GM18951 (cell line): ENCODE data around the gene OR10W1.

Experiments
- POLR2A ChIP-seq: IDR thresholded peaks from 4 replicates; pipeline ENCODE4 v1.6.1; 2011; ENCODE audit warnings: mild to moderate bottlenecking; ENCODE audit not compliant: insufficient read length, insufficient read depth; ENCODE audit errors: extremely low read depth
- in situ Hi-C: fragments of 300-500 bp; cut with MboI; formaldehyde crosslinking; loops from one replicate; pipeline ENCODE4 v1.12.0; 2022; ENCODE audit warnings: low sequenced_read_pairs, mixed read lengths, inconsistent platforms; ENCODE audit not compliant: unreplicated experiment

Gene OR10W1, protein sequence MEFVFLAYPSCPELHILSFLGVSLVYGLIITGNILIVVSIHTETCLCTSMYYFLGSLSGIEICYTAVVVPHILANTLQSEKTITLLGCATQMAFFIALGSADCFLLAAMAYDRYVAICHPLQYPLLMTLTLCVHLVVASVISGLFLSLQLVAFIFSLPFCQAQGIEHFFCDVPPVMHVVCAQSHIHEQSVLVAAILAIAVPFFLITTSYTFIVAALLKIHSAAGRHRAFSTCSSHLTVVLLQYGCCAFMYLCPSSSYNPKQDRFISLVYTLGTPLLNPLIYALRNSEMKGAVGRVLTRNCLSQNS

DNA sequence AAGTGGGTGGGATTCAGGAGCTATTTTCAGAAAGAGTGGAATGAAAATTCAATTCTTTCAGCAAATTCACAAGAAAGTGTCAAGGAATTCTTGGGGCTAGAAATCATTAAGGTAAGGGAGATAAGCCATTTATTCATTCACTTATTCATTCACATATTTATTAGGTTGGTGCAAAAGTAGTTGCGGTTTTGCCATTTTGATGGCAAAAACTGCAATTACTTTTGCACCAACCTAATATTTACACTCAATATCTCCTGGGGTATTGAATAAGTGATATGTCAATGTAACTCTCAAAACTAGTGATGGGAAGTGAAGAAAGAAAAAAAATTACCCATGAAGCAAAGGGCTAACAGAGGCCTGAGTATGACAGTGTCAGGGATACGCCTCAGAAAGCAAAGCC, at the start of gene OR10W1:
OR10W1 (minus strand) TSS at position 119 of the 400 bp plus-strand sequence. CDS start 402 bp downstream, outside the sequence.
- in situ Hi-C loops = no loop called here
- no peak for TF ChIP-seq POLR2A

DNA sequence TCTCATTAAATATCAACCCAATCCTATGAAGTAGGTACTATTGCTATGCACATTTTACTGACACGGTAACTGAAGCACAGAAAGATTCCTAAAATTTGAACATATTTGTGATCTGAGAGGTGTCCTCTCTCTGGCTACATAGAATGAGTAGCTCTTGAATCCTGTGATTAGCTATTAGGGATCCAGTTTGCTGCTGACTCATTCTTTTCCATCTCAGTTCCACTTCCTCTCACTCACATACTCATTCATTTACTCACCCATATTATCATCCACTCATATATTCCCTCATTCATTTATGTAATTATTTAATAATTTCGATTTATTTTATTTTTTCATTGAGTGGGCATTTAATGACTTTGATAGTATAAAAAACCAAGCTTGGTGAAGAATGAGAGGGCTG, 48.1 kb upstream of the OR10W1 start:
- no peak for TF ChIP-seq POLR2A
- in situ Hi-C loops = no loop called here

- in situ Hi-C loops = no loop called here
These were observed 33.5 kb upstream of the OR10W1 start for GRCh38 chr11:58301576-58301975.

GRCh38 chr11:58292017-58292416, 24.0 kb upstream of the OR10W1 start:
- TF ChIP-seq POLR2A = no peak
- in situ Hi-C loops = no loop called here

More at GRCh38 chr11:58301576-58301975, 33.5 kb upstream of the OR10W1 start:
- TF ChIP-seq POLR2A = no peak

DNA sequence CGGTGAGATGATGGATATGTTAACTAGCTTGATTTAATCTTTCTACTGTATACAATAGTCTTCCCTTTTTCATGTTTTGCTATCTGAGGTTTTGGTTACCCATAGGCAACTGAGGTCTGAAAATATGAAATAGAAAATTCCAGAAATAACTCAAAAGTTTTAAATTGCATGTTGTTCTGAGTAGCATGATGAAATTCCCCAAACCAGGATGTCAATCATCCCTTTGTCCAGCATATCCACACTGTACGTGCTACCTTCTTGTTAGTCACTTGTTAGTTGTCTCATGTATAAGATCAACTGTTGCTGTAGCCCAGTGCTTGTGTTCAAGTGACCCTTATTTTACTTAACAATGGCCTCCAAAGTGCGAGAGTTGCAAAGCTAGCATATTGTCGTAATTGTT, 21.2 kb upstream of the OR10W1 start:
- in situ Hi-C loops = no loop called here
- TF ChIP-seq POLR2A = no peak

DNA sequence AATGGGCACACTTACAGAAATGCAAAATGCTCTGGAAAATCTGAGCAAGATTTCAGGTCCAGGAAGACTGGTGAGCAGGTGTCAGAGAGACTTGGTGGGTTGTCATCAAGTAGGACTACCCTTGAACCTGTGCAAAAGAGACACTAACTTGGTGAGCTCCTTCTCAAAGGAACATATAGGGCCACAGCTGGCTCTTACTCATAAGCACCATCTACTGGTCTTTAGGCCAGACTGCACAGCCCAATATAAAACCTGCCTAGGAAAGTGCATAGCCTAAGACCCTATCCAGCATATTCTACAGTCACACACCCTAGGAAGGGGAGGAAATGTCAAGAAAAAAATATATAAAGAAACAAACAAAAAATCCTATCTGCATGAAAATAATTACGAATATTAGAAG, 18.2 kb upstream of the OR10W1 start:
- in situ Hi-C loops = no loop called here
- TF ChIP-seq POLR2A = no peak

DNA sequence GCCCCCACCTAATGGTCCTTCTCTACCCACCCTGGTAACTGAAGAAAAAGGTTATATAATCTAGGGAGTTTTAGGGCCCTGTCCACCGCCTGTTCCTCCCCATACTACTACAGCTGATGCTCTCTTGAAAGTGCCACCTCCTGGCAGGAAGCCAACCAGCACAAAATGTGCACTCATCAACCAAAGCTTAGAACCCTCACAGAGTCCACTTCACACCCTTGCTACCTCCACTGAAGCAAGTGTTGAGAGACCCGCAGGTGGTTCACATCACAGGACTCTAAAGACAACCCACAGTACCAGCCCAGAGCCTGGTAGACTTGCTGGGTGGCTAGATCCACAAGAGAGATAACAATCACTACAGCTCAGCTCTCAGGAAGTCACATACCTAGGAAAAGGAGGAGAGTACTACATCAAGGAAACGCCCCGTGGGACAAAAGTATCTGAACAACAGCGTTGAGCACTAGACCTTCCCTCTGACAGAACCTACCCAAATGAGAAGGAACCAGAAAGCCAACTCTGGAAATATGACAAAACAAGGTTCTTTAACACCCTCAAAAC, 17.5 kb upstream of the OR10W1 start:
- in situ Hi-C loops = no loop called here
- TF ChIP-seq POLR2A = no peak

GRCh38 chr11:58276151-58276550, 8.1 kb upstream of the OR10W1 start:
- no peak for TF ChIP-seq POLR2A
- in situ Hi-C loops = no loop called here

DNA sequence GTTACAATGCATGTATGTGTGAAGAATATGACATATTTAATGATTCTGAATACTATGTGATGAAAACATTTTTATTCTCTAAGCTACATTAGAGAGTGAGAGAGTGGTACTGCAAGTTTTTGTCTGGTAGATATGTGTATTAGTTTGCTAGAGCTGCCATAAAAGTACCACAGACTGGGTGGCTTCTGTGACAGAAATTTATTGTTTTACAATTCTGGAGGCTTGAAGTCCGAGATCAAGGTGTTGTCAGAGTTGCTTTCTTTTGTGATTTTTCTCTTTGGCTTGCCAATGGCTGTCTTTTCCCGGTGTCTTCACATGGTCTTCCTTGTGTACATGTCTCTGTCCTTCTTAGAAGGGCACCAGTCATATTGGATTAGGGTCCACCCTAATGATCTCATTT, 6.9 kb upstream of the OR10W1 start:
- in situ Hi-C loops = no loop called here
- no peak for TF ChIP-seq POLR2A

- in situ Hi-C loops = no loop called here
- no peak for TF ChIP-seq POLR2A
These were observed 8.1 kb downstream of the OR10W1 start for GRCh38 chr11:58259983-58260382.

- in situ Hi-C loops = no loop called here
- TF ChIP-seq POLR2A = no peak
These were observed 13.1 kb downstream of the OR10W1 start for GRCh38 chr11:58254936-58255335.

DNA sequence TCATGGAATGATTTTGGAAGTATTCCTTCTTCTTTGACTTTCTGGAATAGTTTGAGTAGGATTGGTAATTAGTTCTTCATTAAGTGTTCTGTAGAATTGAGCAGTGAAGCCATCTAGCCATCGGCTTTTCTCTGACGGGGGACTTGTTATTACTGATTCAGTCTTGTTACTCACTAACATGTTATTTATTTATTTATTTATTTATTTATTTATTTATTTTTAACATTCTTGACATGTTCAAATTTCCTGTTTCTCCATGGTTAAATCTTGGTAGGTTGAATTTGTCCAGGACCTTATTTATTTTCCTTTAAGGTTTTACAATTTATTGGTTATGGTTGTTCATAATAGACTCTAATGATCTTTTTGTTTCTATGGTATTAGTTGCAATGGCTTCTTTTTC, 24.1 kb downstream of the OR10W1 start:
- in situ Hi-C loops = no loop called here

DNA sequence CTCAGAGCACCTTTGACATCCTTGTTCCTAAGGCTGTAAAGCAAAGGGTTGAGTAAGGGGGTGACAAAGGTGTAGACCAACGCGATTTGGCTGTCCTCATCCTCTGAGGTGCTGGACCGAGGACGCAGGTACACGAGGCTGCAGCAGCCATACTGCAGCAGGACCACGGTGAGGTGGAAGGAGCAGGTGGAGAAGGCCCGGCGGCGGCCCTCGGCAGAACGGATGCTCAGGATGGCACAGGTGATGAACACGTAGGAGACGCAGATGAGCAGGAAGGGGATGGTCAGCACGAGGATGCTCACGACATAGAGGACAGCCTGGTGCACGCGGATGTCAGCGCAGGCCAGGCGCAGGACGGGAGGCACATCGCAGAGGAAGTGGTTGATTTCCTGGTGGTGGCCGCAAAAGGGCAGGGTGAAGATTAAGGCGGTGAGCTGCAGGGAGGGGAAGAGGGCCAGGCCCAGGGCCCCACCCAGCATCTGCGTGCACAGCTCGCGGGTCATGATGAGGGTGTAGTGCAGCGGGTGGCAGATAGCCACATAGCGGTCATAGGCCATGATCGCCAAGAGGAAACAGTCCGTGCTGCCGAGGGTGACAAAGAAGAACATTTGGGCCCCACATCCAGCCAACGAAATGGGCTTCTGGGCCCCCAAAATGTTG, 40.0 kb downstream of the OR10W1 start:
- no peak for TF ChIP-seq POLR2A
- in situ Hi-C loops = no loop called here

More for the DNA sequence above, 24.1 kb downstream of the OR10W1 start:
- TF ChIP-seq POLR2A = no peak

GRCh38 chr11:58222721-58223120, 45.3 kb downstream of the OR10W1 start:
- TF ChIP-seq POLR2A = no peak
- in situ Hi-C loops = no loop called here
